Activated CD4-positive, CD25-positive, alpha-beta regulatory T cell (primary cell): ENCODE results near the gene FNDC3B.
"Not testable (repeated sequence)": the region's sequence is repeated elsewhere in the genome, so short reads cannot be mapped to it uniquely, and the experiment has no call there.

Experiments
- DNase-seq, 4 experiments: peaks; one replicate each; lab custom pipeline; 2025; lab: John Stamatoyannopoulos, UW

The FNDC3B gene

DNA sequence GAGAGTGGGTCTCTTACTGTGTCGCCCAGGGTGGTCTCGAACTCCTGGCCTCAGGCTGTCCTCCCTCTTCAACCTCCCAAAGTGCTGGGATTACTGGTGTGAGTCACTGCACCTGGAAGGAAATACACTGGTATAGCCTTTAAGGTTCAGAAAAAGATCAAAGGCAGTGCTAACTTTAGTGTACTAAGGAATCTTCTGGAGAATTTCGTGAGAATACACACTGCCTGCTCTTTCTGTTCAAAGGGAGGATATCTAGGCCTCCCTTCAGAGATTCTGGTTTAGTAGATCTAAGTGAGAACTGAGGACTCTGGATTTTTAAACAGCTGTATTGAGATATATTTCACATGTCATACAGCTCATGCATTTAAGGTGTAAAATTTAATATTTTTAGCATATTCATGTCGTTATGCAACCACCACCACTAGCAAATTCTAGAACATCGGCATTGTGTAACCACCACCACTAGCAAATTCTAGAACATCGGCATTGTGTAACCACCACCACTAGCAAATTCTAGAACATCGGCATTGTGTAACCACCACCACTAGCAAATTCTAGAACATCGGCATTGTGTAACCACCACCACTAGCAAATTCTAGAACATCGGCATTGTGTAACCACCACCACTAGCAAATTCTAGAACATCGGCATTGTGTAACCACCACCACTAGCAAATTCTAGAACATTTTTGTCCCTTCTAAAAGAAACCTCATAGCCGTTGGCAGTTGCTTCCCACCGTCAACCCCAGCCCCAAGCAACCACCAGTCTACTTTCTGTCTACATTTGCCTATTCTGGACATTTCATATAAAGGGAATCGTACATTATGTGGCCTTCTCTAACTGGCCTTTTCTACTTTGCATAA, 54.4 kb downstream of the FNDC3B start:
- not testable (repeated sequence) for DNase-seq

- no peak for DNase-seq
Observed at GRCh38 chr3:172094621-172095557, 55.5 kb downstream of the FNDC3B start.

DNA sequence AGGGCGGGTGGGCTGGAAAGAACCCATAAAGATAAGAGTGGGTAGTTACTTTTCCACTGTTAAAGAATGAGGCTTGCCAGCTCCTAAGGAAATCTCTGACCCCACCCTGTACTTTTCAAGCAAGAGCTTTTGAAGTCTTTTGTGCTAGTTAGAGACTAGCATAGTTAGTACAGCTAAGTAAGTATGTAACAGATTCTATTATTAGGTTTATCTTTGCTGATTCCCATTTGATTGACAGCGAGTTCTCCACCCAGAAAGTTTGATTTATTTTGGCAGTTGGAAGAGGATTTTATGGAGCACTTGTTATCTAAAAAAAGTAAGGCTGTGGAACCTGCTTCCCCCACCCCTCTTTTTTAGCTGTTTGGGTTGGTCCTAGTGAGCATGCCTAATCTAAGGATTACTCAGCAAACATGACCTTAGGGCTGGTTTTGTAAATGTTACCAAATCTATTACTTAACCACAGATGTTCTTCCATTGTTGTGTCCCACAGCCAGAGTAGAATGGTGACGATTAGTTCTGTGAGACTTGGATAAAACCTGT, 57.6 kb downstream of the FNDC3B start:
- no peak for DNase-seq

GRCh38 chr3:172097585-172097984, 58.2 kb downstream of the FNDC3B start:
- no peak for DNase-seq

DNA sequence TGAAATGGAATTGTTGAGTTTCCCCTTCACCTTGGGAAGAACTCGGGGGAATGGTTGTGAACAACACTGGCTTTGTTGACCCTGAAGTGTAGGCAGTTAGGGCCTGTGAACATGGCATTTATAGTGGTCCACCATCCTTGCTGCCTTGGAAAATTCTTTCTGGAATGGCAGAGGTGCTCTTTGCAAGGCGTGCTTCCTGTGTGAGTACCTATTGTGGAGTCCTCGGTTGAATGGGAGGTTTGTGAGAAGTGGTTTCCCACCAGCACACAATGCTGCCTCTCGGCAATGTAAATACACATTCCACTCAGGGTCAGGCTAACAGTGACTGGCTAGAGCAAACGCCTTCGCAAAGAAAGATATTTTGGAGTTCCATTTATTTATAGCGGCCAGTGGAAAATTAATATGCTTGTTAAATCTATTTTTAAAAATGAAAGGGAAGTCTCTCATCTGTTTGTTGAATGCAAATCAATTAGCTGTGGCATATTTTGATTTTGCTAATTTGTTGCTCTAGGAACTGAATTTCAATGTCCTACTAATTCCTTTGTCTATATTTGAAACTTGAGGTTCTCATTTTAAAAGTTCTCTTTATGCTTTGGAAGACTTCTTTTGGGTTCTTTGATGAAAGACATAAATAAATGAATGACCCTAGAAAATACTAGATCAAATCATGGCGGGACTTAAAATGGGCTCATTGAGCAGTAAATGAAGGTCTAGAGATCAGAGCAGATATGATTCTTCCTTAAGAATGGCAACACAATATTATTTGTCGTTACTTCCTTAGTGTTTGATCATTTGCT, 59.5 kb downstream of the FNDC3B start:
- no peak for DNase-seq

DNA sequence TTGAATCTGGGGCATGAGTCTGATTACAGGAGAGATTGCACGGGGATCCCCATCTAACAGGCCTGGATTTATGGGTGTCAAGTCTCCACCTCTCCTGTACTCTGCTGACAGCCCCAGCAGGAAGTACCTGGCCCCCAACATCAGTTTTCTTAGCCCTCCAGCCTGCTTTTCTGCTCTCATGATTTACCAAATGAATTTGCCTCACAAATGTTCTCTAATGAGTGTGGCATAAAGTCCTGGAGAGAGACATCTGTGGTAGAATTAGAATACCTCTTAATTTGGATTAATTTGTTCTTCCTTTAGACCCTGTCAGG, 60.1 kb downstream of the FNDC3B start:
- DNase-seq = no peak

DNA sequence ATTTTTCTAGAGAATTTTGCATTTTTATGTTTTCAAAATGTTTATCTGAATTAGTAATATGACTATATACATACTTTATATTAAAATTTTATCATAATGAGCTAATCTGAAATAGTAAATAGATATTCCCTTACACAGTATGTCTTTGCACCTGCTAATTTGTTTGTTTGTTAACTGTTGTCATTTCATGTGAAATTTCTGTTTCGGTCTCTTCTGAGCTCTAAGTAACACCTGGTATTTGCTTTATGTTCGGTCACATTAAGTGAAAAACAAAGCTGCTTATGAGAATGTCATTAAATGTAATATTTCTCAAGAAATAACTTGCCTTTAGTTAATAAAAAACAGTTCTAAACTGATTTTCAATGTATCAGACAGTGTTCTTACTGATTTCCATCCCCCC, 61.1 kb downstream of the FNDC3B start:
- no peak for DNase-seq

- DNase-seq = no peak
Observed at GRCh38 chr3:172101107-172101506, 61.7 kb downstream of the FNDC3B start.

- DNase-seq = no peak
Observed at GRCh38 chr3:172102123-172102882, 62.9 kb downstream of the FNDC3B start.

DNA sequence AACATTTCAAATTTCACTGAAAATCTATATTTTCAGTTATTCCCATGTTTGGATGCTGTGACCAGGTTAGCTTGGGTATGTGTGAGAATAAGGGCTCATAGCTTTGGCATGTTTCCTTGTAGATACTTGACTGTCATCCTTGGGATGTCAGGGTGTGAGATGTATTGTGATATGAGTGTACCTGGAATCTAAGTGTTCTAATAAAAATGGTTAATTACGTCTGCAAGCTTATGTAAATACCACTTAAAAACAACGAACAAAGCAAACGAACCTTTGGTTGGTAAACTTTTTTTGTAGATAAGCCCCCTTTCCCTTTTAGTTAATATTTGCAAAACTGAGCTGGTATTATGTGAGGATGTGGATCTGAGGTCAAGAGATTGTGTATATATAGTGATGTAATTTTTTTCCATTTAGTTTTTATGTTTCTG, 63.5 kb downstream of the FNDC3B start:
- no peak for DNase-seq

DNA sequence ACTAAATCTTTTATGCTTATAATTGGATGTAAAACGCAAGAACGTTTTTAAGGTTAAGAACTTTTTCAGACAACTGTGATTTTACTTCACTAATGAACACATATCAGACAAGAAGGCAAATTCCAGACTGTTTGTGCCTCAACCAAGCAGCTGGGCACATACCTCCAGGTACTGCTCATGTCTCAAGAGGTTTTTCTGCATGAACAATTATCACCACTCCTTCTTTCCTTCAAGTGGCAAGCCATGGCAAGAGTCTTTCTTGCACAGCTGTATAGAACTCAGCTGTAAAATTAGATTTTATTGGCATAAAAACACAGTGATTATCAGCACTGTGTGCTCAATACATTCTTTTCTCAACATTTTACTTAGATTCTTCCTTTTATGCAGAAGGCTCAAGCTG, 64.3 kb downstream of the FNDC3B start:
- DNase-seq = no peak

GRCh38 chr3:172104471-172105072, 65.2 kb downstream of the FNDC3B start:
- no peak for DNase-seq

DNA sequence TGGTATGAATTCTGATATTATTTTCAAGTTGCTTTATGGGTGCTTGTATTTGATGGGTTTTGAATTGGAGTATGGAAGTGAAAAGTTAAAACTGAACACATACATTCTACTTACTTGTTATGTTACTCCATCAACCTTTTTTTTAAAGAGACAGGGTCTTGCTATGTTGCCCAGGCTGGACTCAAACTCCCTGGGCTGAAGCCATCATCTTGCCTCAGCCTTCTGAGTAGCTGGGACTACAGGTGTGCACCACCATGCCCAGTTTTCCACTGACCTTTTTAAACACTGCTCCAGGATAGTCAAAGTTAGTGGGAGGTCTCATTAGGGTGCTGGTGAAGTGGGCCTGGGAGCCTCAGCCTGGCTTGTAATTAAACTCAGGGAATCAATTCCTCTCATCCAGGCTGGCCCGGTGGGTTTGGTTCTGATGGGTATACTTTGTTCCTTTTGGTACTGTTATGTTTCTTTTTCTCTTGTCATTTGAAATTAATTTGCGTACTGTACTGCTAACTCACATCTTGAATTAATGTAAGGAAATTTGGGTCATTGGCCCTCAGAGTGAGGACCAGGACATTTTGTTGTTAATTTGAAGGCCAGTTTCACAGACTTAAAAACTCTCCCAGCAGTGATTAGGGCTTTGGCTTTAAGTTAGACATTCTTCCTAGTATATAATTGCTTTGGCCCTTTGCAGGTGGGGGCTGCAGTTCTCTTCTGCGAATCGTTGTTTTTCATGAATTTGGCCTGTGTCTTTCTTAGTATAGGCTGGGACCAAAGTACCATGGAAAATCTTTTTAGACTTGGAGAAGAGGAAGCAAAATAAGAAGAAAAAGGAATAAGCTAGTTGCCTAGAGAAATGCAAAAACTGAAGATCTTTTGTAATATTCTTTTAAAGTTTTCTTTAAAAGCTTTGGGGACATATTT, 66.9 kb downstream of the FNDC3B start:
- no peak for DNase-seq

DNA sequence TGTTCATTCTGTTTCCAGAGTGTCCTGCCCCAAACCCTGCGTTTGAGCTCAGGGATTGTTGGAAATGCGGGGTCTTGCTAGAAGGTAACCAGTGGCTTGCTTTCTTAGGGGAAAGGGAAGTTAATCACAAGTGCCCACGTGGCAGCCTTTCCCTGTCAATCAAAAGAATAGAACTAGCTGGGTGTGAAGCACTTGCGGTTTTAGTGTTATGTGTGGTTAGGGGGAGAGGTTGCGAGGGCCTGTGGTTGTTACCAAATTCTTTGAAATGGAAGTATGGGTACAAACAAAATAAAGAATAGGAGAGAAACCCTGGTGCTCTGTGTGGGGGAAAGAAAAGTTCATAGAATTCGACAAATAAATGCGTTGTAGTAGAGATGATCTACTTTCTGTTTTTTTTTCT, 67.6 kb downstream of the FNDC3B start:
- peak; percentile 2 to 18 (median 10) for DNase-seq

- DNase-seq = peak; percentile 4 to 23 (median 14)
Observed at GRCh38 chr3:172107403-172107802, 68.0 kb downstream of the FNDC3B start.

DNA sequence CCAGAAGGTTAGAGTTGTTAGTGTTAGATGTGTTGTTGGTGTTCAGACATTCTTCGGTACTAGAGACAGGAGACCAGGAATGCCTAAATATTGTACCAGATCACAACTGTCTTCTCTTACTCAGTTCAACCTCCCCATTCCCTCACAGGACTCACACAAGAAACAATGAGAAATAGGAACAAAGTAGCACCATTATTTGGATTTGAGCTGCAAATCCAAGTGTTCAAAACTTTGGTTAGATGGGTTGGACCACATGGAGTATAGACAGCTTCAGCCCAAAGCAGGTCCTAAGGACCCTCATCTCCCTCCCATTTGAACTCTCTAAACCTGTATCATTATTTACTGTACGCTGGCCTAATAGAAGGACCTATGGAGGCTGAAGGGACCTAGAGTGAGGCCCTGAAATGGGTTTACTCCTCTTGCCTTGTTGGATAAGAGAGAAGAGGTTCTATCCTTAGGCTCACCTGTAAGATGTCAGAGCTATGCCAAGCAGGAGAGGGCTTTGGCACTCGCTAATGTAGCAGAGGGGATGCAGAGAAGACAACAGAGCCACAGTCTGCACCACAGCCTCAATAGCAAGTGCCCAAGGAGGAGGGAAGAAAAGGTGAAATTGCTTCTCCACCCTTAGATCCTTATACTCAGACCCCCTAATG, 70.9 kb downstream of the FNDC3B start:
- DNase-seq = no peak

DNA sequence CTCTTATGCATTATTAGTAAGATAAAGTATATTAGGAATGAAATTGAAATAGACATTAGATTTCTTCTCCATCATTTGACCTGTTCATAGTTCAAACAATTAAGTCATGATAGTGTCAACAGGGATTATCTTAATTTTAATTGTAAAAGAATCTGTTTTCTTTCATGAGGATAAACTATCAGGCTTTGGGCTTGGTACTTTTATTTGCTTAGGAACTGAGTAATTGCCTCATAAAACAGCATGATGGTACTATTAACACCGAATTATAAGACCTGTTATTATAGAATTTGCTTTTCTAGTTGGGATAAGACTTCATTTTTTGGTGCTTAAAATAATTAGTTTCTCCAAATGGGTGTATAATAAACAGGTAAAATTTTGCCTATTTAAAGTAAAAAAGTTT, 71.8 kb downstream of the FNDC3B start:
- DNase-seq = no peak

- DNase-seq = no peak
Observed at GRCh38 chr3:172112078-172112733, 72.8 kb downstream of the FNDC3B start.

DNA sequence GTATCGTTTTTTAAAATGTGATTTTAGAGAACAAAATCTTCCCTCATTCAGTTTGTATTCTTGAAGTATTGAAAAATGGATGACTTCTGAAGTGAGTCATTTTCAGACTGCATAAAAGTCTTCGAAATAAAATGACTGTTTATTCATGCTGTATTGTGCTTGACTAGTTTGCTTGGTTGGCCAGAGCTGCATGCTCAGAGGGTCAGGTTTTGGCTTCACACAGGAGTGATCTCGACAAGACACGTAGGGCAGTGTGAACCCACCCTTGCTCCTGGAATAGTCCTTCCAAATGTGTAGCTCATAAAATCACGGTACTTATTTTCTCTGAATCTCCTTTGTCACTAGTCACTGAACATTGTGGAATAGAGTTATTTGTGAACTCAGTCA, 73.3 kb downstream of the FNDC3B start:
- DNase-seq = no peak
